SU-DHL-6 (cell line): Measurements from ENCODE around the gene RAN.
"Not testable (repeated sequence)": the region's sequence is repeated elsewhere in the genome, so short reads cannot be mapped to it uniquely, and the experiment has no call there.

Experiments used
- H2AFZ ChIP-seq: fragments of 200-600 bp; sonication (generic); 2 replicates; pipeline ENCODE4 v1.6.1; 2014; ENCODE audit warnings: low read depth, mild to moderate bottlenecking, moderate library complexity, mixed read lengths, antibody characterized with exemption, low read length; ENCODE audit not compliant: severe bottlenecking
- H3F3A ChIP-seq: fragments of 200-600 bp; shearing (Covaris generic); 2 replicates; pipeline ENCODE4 v1.6.0; 2016; ENCODE audit warnings: antibody characterized with exemption, mild to moderate bottlenecking; ENCODE audit not compliant: insufficient read depth
- H3K27ac ChIP-seq: fragments of 200-600 bp; sonication (generic); 2 replicates; pipeline ENCODE4 v1.5.1; 2016; ENCODE audit warnings: low read depth, mild to moderate bottlenecking, low read length, moderate library complexity, mixed read lengths
- H3K27me3 ChIP-seq: fragments of 200-600 bp; sonication (generic), shearing (Covaris generic); 2 replicates; pipeline ENCODE4 v1.6.0; 2014; ENCODE audit warnings: mild to moderate bottlenecking, low read length
- H3K36me3 ChIP-seq: fragments of 200-600 bp; sonication (generic); 2 replicates; pipeline ENCODE4 v1.6.1; 2014; ENCODE audit warnings: mild to moderate bottlenecking, low read length, mixed read lengths
- H3K4me2 ChIP-seq: fragments of 300-600, 200-600 bp; shearing (Covaris generic), sonication (generic); 2 replicates; pipeline ENCODE4 v1.6.0; 2014; ENCODE audit warnings: low read length, low read depth, mild to moderate bottlenecking; ENCODE audit not compliant: poor library complexity, severe bottlenecking
- H3K4me3 ChIP-seq: fragments of 200-600 bp; sonication (generic); 2 replicates; pipeline ENCODE4 v1.5.1; 2014; ENCODE audit warnings: antibody characterized with exemption, low read length, mild to moderate bottlenecking, mixed read lengths; ENCODE audit not compliant: insufficient read depth, poor library complexity, severe bottlenecking
- H3K79me2 ChIP-seq: fragments of 200-600 bp; sonication (generic); 2 replicates; pipeline ENCODE4 v1.6.1; 2014; ENCODE audit warnings: mild to moderate bottlenecking, low read length, moderate library complexity; ENCODE audit not compliant: insufficient read depth
- H3K9ac ChIP-seq: fragments of 200-600 bp; sonication (generic); 2 replicates; pipeline ENCODE4 v1.7.0; 2014; ENCODE audit warnings: mild to moderate bottlenecking, low read length
- H3K9me2 ChIP-seq: fragments of 200-600 bp; sonication (generic); replicated peaks from 2 replicates; pipeline ENCODE4 v1.6.1; 2014; ENCODE audit warnings: low read length; ENCODE audit not compliant: insufficient read depth
- H3K9me3 ChIP-seq: fragments of 200-600 bp; sonication (generic); 2 replicates; pipeline ENCODE4 v1.6.1; 2014; ENCODE audit warnings: low read length, mixed read lengths; ENCODE audit not compliant: insufficient read depth
- H4K20me1 ChIP-seq: fragments of 200-600 bp; sonication (generic); 2 replicates; pipeline ENCODE4 v1.6.1; 2014; ENCODE audit warnings: low read depth, mild to moderate bottlenecking, antibody characterized with exemption, low read length, moderate library complexity, mixed read lengths
- EZH2phosphoT487 ChIP-seq: fragments of 200-600 bp; sonication (generic), shearing (Covaris generic); conservative IDR thresholded peaks from 2 replicates; pipeline ENCODE4 v1.6.1; 2018; ENCODE audit warnings: mild to moderate bottlenecking, antibody characterized with exemption, low read length, moderate library complexity, mixed read lengths
- TF ChIP-seq, protein P1 (sequence below): fragments of 200-600 bp; sonication (generic); IDR thresholded peaks from one replicate; pipeline ENCODE4 v1.5.1; 2017; ENCODE audit warnings: antibody characterized with exemption, mild to moderate bottlenecking, low read length, moderate library complexity; ENCODE audit not compliant: insufficient read depth, poor library complexity, severe bottlenecking

Gene RAN

DNA sequence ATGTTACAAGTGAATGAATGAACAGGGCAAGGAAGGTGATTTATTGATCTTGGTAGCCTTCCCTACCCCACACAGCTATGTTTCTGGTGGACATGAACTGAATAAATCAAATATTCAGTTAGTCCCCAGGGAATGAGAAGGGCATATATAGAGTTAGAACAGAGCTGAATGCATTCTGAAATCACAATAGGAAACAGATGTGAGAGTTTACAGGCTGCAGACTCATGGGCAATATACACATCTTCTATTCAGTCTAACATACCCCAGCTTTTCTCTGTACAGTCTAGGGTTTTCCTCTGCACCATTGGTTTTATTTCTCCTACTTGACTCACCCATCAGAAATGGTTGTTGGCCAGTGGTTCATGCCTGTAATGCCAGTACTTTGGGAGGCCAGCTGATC lies 25.5 kb upstream of the RAN start:
- Histone ChIP-seq H3K9me2 (no peaks in the 10 kb centered on the region), H3K79me2 (no peaks in the 10 kb centered on the region), H3K4me3 (no peak overlapping the region), H3K27me3 (no peaks in the 10 kb centered on the region), H3K4me2 (no peak overlapping the region), H3K9me3 (no peaks in the 10 kb centered on the region), H2AFZ (no peak overlapping the region), H3F3A (no peaks in the 10 kb centered on the region), H3K9ac (no peak overlapping the region), H4K20me1 (no peaks in the 10 kb centered on the region), H3K36me3 (no peaks in the 10 kb centered on the region), H3K27ac (no peak overlapping the region)
- TF ChIP-seq, protein P1, sequence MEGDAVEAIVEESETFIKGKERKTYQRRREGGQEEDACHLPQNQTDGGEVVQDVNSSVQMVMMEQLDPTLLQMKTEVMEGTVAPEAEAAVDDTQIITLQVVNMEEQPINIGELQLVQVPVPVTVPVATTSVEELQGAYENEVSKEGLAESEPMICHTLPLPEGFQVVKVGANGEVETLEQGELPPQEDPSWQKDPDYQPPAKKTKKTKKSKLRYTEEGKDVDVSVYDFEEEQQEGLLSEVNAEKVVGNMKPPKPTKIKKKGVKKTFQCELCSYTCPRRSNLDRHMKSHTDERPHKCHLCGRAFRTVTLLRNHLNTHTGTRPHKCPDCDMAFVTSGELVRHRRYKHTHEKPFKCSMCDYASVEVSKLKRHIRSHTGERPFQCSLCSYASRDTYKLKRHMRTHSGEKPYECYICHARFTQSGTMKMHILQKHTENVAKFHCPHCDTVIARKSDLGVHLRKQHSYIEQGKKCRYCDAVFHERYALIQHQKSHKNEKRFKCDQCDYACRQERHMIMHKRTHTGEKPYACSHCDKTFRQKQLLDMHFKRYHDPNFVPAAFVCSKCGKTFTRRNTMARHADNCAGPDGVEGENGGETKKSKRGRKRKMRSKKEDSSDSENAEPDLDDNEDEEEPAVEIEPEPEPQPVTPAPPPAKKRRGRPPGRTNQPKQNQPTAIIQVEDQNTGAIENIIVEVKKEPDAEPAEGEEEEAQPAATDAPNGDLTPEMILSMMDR: no peak
- no peak for TF ChIP-seq EZH2phosphoT487

DNA sequence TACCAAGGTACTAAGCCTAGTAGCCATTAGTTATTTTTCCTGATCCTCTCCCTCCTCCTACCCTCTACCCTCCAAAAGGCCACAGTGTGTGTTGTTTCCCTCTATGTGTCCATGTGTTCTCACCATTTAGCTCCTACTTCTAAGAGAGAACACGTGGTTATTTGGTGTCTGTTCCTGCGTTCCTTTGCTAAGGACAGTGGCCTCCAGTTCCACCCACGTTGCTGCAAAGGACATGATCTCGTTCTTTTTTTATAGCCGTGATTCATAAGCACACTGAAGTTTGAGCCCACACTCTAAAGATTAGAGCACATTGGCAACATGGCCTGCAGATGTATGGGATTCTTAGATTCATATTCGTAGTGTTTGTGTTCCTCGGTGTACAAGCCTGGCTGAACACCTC lies 24.8 kb upstream of the RAN start:
- Histone ChIP-seq H3K9me2 (no peaks in the 10 kb centered on the region), H3K4me2 (no peak overlapping the region), H3K79me2 (no peaks in the 10 kb centered on the region), H3K27ac (no peak overlapping the region), H3K4me3 (no peak overlapping the region), H2AFZ (no peak overlapping the region), H4K20me1 (no peaks in the 10 kb centered on the region), H3K27me3 (no peaks in the 10 kb centered on the region), H3K9me3 (no peaks in the 10 kb centered on the region), H3F3A (no peaks in the 10 kb centered on the region), H3K36me3 (no peaks in the 10 kb centered on the region), H3K9ac (no peak overlapping the region)
- TF ChIP-seq, protein P1: no peak
- no peak for TF ChIP-seq EZH2phosphoT487

DNA sequence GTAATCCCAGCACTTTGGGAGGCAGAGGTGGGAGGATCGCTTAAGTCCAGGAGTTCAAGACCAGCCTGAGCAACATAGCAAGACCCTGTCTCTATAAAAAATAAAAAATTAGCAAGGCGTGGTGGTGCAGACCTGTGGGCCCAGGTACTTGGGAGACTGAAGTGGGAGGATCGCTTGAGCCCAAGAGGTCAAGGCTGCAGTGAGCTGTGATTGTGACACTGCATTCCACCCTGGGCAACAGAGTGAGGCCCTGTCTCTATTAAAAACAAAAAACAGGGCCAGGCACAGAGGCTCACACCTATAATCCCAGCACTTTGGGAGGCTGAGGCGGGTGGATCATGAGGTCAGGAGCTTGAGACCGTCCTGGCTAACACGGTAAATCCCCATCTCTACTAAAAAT lies 23.8 kb upstream of the RAN start:
- not testable (repeated sequence) for H3K9ac ChIP-seq, H4K20me1 ChIP-seq, H3K9me3 ChIP-seq, H2AFZ ChIP-seq, H3F3A ChIP-seq, H3K4me3 ChIP-seq, H3K4me2 ChIP-seq, H3K27ac ChIP-seq, H3K27me3 ChIP-seq, H3K36me3 ChIP-seq, H3K79me2 ChIP-seq, H3K9me2 ChIP-seq

DNA sequence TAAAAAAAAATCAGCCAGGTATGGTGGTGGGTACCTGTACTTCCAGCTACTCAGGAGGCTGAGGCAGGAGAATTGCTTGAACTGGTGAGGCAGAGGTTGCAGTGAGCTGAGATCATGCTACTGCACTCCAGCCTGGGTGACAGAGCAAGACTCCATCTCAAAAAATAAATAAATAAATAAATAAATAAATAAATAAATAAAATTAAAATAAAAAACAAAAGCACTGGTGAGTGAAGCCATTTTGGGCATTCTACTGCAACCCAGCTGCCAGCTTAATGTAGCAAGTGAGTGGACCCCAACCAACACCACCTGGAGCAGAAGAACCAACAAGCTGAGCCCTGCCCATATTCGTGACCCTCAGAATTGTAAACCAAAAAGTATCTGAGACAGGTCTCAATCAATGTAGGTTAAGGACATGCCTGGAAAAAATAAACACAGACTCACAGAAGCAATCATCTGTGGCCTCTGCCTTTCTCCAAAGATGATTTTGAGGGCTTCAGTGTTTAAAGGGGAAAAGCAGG lies 23.0 kb upstream of the RAN start:
- H3K9me2 ChIP-seq: not testable (repeated sequence)

More for the DNA sequence above, 23.0 kb upstream of the RAN start:
- not testable (repeated sequence) for H3K4me2 ChIP-seq, H3K79me2 ChIP-seq, H2AFZ ChIP-seq, H3K27me3 ChIP-seq, H3K36me3 ChIP-seq, H3K9me3 ChIP-seq, H3K9ac ChIP-seq, H3F3A ChIP-seq, H4K20me1 ChIP-seq, H3K27ac ChIP-seq, H3K4me3 ChIP-seq
